NK-92 (cell line): Measurements from ENCODE around the gene KRT2.

Experiments used
- DNase-seq: peaks from one replicate; lab custom pipeline; 2025; ENCODE audit not compliant: unreplicated experiment; lab: John Stamatoyannopoulos, UW

KRT2 gene

GRCh38 chr12:52651726-52652261, at the start of gene KRT2:
KRT2 (minus strand) TSS chr12:52652211; CDS start chr12:52652142, 69 bp downstream.
- no peak for DNase-seq

- no peak for DNase-seq
Observed at GRCh38 chr12:52701281-52701680, 49.3 kb upstream of the KRT2 start.

- no peak for DNase-seq
Observed at GRCh38 chr12:52699960-52700359, 47.9 kb upstream of the KRT2 start.

- no peak for DNase-seq
Observed at GRCh38 chr12:52699373-52699772, 47.4 kb upstream of the KRT2 start.

GRCh38 chr12:52698651-52699340, 46.8 kb upstream of the KRT2 start:
- DNase-seq = no peak

- DNase-seq = no peak
Observed at GRCh38 chr12:52697058-52697582, 45.1 kb upstream of the KRT2 start.

GRCh38 chr12:52696588-52696987, 44.6 kb upstream of the KRT2 start:
- DNase-seq = no peak

- no peak for DNase-seq
Observed at GRCh38 chr12:52695039-52695438, 43.0 kb upstream of the KRT2 start.

GRCh38 chr12:52694151-52694550, 42.1 kb upstream of the KRT2 start:
- DNase-seq = no peak

GRCh38 chr12:52693261-52693660, 41.2 kb upstream of the KRT2 start:
- no peak for DNase-seq

- DNase-seq = no peak
Observed at GRCh38 chr12:52692254-52692653, 40.2 kb upstream of the KRT2 start.

GRCh38 chr12:52691841-52692150, 39.8 kb upstream of the KRT2 start:
- no peak for DNase-seq

- DNase-seq = no peak
Observed at GRCh38 chr12:52691076-52691840, 39.2 kb upstream of the KRT2 start.

- no peak for DNase-seq
Observed at GRCh38 chr12:52690351-52691075, 38.5 kb upstream of the KRT2 start.

GRCh38 chr12:52689936-52690335, 37.9 kb upstream of the KRT2 start:
- DNase-seq = no peak

- DNase-seq = no peak
Observed at GRCh38 chr12:52689239-52689638, 37.2 kb upstream of the KRT2 start.

- DNase-seq = no peak
Observed at GRCh38 chr12:52688481-52688880, 36.5 kb upstream of the KRT2 start.

GRCh38 chr12:52687497-52688385, 35.7 kb upstream of the KRT2 start:
- no peak for DNase-seq

GRCh38 chr12:52686756-52687487, 34.9 kb upstream of the KRT2 start:
- DNase-seq = no peak

GRCh38 chr12:52686063-52686462, 34.1 kb upstream of the KRT2 start:
- DNase-seq = no peak
